Thoracic aorta (tissue), 2 donors: ENCODE results near the gene FAM3C. TPM values are rescaled to one million over a fixed set of nuclear protein-coding genes. Genes with fewer than 3 reads are reported as not detected.
A peak's percentile ranks its signal among the peaks of the same experiment; 100 is the strongest.

Experiments
- ATAC-seq: fragments of 150-250 bp; one replicate; pipeline ENCODE4 v1.8.0; 2017; ENCODE audit warnings: low read depth; ENCODE audit not compliant: insufficient number of reproducible peaks, low FRiP score
- DNase-seq: peaks from one replicate; pipeline ENCODE4 v3.0.0-alpha.2; 2020; ENCODE audit warnings: low spot score
- H3K27ac ChIP-seq, 2 donors: fragments of 200-600 bp; sonication (generic); 1 replicate in 1 of 2; 2 replicates in 1 of 2; pipeline ENCODE4 v1.5.1; 2016; ENCODE audit warnings: mild to moderate bottlenecking in 2 of 2, moderate library complexity in 2 of 2
- H3K27me3 ChIP-seq: fragments of 200-600 bp; sonication (generic); replicated peaks from 2 replicates; pipeline ENCODE4 v1.6.0; 2016; ENCODE audit warnings: mild to moderate bottlenecking; ENCODE audit not compliant: insufficient read depth
- H3K36me3 ChIP-seq: fragments of 200-600 bp; sonication (generic); one replicate; pipeline ENCODE4 v1.5.1; 2016
- H3K4me1 ChIP-seq, 2 donors: fragments of 200-600 bp; sonication (generic); 1 replicate in 1 of 2; 2 replicates in 1 of 2; pipeline versions ENCODE4 v1.5.1 to v1.6.0; 2016; ENCODE audit warnings: low read depth in 2 of 2, mild to moderate bottlenecking in 1 of 2; ENCODE audit not compliant: control insufficient read depth in 1 of 2
- H3K4me3 ChIP-seq: fragments of 200-600 bp; sonication (generic); 2 replicates; pipeline ENCODE4 v1.5.1; 2016; ENCODE audit warnings: mild to moderate bottlenecking
- H3K9me3 ChIP-seq: fragments of 200-600 bp; sonication (generic); 2 replicates; pipeline ENCODE4 v1.5.1; 2016
- total RNA-seq, 2 donors: library from RNA; depleted of rRNA; stranded (reverse); fragments of >200 nt; gene quantifications; one replicate each; pipeline versions ENCODE4 v1.1.0 to v1.2.3, GENCODE V29; 2016
- TF ChIP-seq, protein P1 (sequence below): fragments of 200-600 bp; sonication (generic); IDR thresholded peaks from one replicate; pipeline ENCODE4 v1.5.1; 2019; ENCODE audit warnings: antibody characterized with exemption

FAM3C gene
- total RNA-seq, 2 donors from 2014 or later = 38.9 to 50.2 TPM

DNA sequence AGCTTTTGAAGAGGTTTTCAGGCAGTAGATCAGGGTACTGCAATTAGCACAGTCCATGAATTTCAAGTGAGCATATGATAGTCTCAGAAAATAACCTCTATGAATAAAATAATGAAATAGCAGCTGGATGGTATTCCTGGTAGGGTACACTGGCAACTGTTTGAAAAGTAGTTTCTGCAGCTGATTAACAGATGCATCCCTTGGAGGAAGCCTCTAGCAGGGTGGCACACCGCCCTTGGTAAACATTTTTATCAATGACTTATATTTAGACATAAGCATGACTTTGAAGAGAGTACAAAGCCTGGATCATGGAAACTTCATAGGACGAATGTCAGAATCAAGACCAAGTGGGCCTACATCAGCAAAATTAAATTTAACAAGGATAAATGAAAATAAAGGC is 40.5 kb downstream of the FAM3C start:
- no peaks in the 10 kb centered on the region for H3K4me1 ChIP-seq
- ATAC-seq (no peak), DNase-seq (no peak)
- H3K27ac ChIP-seq = no peak overlapping the region
- H3K9me3 ChIP-seq = no peaks in the 10 kb centered on the region
- H3K27me3 ChIP-seq = no peaks in the 10 kb centered on the region
- H3K36me3 ChIP-seq = peaks cover 3% of the 10 kb centered on the region
- no peak overlapping the region for H3K4me3 ChIP-seq
- TF ChIP-seq, protein P1, sequence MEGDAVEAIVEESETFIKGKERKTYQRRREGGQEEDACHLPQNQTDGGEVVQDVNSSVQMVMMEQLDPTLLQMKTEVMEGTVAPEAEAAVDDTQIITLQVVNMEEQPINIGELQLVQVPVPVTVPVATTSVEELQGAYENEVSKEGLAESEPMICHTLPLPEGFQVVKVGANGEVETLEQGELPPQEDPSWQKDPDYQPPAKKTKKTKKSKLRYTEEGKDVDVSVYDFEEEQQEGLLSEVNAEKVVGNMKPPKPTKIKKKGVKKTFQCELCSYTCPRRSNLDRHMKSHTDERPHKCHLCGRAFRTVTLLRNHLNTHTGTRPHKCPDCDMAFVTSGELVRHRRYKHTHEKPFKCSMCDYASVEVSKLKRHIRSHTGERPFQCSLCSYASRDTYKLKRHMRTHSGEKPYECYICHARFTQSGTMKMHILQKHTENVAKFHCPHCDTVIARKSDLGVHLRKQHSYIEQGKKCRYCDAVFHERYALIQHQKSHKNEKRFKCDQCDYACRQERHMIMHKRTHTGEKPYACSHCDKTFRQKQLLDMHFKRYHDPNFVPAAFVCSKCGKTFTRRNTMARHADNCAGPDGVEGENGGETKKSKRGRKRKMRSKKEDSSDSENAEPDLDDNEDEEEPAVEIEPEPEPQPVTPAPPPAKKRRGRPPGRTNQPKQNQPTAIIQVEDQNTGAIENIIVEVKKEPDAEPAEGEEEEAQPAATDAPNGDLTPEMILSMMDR = no peak

DNA sequence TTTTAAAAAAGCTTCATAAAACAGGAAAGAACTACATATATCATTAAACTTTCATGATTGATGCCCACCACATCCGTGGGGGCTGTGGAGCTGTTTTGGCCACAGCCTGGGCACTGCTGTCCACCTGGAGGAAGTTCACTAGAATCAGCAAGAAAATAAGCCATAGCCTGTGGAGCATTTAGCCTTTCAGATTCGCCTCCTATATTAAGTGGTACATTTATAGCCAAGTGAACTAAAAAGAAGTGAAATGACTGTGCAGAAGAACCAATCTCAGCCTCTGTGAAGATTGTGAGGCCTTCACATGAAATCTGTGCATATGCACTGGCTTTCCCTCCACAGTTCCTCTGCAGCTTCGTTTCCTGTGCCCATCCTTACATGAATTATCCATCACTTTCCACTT is 43.8 kb downstream of the FAM3C start:
- H3K36me3 ChIP-seq = no peaks in the 10 kb centered on the region

DNA sequence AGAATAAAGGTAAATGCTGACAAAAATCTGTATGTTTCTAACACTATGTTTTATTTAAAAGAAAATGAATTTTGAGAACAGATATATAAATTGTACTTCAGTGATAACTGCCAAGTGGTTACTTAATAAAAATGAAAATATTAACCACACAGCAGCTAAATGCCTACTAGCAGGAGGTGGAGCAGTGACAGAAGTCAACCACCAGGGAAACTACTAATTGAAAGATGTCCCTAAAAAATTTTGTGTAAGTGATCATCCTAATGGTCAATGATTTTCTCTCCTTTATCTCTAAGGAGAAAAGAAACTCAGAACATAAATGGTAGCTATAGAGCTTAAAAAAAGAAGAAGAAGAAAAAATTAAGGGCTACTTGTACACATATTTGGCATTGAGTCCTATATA is 44.4 kb downstream of the FAM3C start:
- no peak overlapping the region for H3K27ac ChIP-seq
- no peaks in the 10 kb centered on the region for H3K9me3 ChIP-seq
- H3K4me3 ChIP-seq = no peak overlapping the region
- H3K4me1 ChIP-seq = no peaks in the 10 kb centered on the region
- DNase-seq (no peak), ATAC-seq (no peak)
- H3K36me3 ChIP-seq = no peaks in the 10 kb centered on the region
- H3K27me3 ChIP-seq = no peaks in the 10 kb centered on the region
- TF ChIP-seq, protein P1 = peak; percentile 14

More for the DNA sequence above, 43.8 kb downstream of the FAM3C start:
- Histone ChIP-seq H3K27me3 (no peaks in the 10 kb centered on the region), H3K4me1 (no peaks in the 10 kb centered on the region), H3K4me3 (no peak overlapping the region), H3K27ac (no peak overlapping the region), H3K9me3 (no peaks in the 10 kb centered on the region)
- no peak for ATAC-seq
- no peak for DNase-seq
- TF ChIP-seq, protein P1 = no peak

DNA sequence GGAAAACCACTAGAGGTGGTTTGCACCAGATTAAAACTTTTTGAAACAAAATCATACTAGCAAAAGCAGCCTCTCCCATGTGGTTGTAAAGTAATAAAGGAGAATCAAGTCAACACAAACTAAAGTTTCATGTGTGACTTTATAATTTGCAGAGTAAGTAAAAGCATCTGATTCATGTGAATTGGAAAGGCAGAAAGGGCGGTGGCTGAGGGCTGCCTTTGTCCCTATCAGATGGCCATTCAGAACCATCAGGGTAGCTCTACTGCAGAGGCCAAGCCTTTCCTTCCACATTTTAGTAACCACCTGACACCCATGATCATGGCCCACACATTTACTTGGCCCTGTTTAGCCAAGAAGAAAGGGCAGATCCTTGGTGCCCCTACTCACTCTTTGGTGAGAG is 51.6 kb downstream of the FAM3C start:
- Histone ChIP-seq H3K27ac (no peak overlapping the region), H3K27me3 (no peaks in the 10 kb centered on the region)
- ATAC-seq = no peak

GRCh38 chr7:121344093-121344492 is 52.0 kb downstream of the FAM3C start:
- Histone ChIP-seq H3K36me3 (no peaks in the 10 kb centered on the region), H3K27me3 (no peaks in the 10 kb centered on the region), H3K27ac (no peak overlapping the region), H3K4me3 (no peak overlapping the region), H3K4me1 (no peaks in the 10 kb centered on the region), H3K9me3 (no peaks in the 10 kb centered on the region)
- DNase-seq = no peak
- no peak for ATAC-seq
- TF ChIP-seq, protein P1 = no peak

More for the DNA sequence above, 51.6 kb downstream of the FAM3C start:
- no peaks in the 10 kb centered on the region for H3K36me3 ChIP-seq
- no peaks in the 10 kb centered on the region for H3K9me3 ChIP-seq
- no peaks in the 10 kb centered on the region for H3K4me1 ChIP-seq
- H3K4me3 ChIP-seq = no peak overlapping the region
- TF ChIP-seq, protein P1 = no peak
- no peak for DNase-seq
